K562 (cell line): ENCODE measurements around the gene MS4A1.

Experiments
- GABPB2 ChIP-seq: fragments of 250-450 bp; sonication (Bioruptor Pico); conservative IDR thresholded peaks from 2 replicates; pipeline ENCODE4 v1.5.1; 2021; ENCODE audit warnings: mild to moderate bottlenecking
- GATAD2A ChIP-seq: fragments of 450-650 bp; IDR thresholded peaks from 2 replicates; pipeline ENCODE4 v1.6.1; 2017
- HDAC1 ChIP-seq, 2 experiments: fragments of 450-650 bp; IDR thresholded peaks; 2 replicates each; pipeline ENCODE4 v1.6.1; 2016 to 2017; ENCODE audit warnings: inconsistent platforms in 1 of 2, mild to moderate bottlenecking in 1 of 2, moderate library complexity in 1 of 2
- JUND ChIP-seq, 2 experiments: IDR thresholded peaks; 2 replicates in 1 of 2; 3 replicates in 1 of 2; pipeline ENCODE4 v1.6.1; 2011; ENCODE audit warnings: borderline replicate concordance in 2 of 2, low read depth in 2 of 2, low read length in 2 of 2, improper control_type of control experiment in 1 of 2, missing biosample characterization in 1 of 2, missing genetic modification characterization in 1 of 2, missing genetic modification reagents in 1 of 2
- MNT ChIP-seq, 2 experiments: fragments of 450-650 bp; conservative IDR thresholded peaks; 2 replicates each; pipeline ENCODE4 v1.6.1; 2017; ENCODE audit warnings: mild to moderate bottlenecking in 2 of 2, moderate library complexity in 2 of 2
- MXI1 ChIP-seq: IDR thresholded peaks from 2 replicates; pipeline ENCODE4 v1.6.1; 2011; ENCODE audit warnings: low read depth, mild to moderate bottlenecking, improper control_type of control experiment, low read length
- PHF21A ChIP-seq: fragments of 450-650 bp; IDR thresholded peaks from 2 replicates; pipeline ENCODE4 v1.6.1; 2017; ENCODE audit warnings: low read depth, borderline replicate concordance
- POLR2A ChIP-seq: fragments of 450-650 bp; conservative IDR thresholded peaks from 2 replicates; pipeline ENCODE4 v1.6.1; 2016
- PRDM10 ChIP-seq: fragments of 450-650 bp; IDR thresholded peaks from 2 replicates; pipeline ENCODE4 v1.6.1; 2018; ENCODE audit not compliant: partially characterized antibody
- WHSC1 ChIP-seq: IDR thresholded peaks from one replicate; pipeline ENCODE4 v1.6.1; 2012; ENCODE audit warnings: low read length, control low read depth, inconsistent platforms
- ZC3H11A ChIP-seq: IDR thresholded peaks from 2 replicates; pipeline ENCODE4 v1.6.1; 2012; ENCODE audit warnings: low read depth, low read length, improper control_type of control experiment
- TF ChIP-seq, protein P1 (sequence below), 2 experiments: fragments of 450-650 bp; formaldehyde crosslinking in 1 of 2; IDR thresholded peaks; 2 replicates each; pipeline versions ENCODE4 v1.4.0 to v1.6.1; 2014 to 2020; ENCODE audit warnings: mild to moderate bottlenecking in 2 of 2, borderline replicate concordance in 1 of 2, low read depth in 1 of 2
- TF ChIP-seq, protein P2 (sequence below), 3 experiments: IDR thresholded peaks in 2 of 3; conservative IDR thresholded peaks in 1 of 3; 2 replicates each; pipeline ENCODE4 v1.5.1; 2011 to 2012; ENCODE audit warnings: low read length in 3 of 3, mild to moderate bottlenecking in 3 of 3, control low read depth in 2 of 3, improper control_type of control experiment in 1 of 3, inconsistent platforms in 1 of 3, low read depth in 1 of 3, mixed read lengths in 1 of 3, moderate library complexity in 1 of 3; ENCODE audit not compliant: insufficient read depth in 2 of 3

DNA sequence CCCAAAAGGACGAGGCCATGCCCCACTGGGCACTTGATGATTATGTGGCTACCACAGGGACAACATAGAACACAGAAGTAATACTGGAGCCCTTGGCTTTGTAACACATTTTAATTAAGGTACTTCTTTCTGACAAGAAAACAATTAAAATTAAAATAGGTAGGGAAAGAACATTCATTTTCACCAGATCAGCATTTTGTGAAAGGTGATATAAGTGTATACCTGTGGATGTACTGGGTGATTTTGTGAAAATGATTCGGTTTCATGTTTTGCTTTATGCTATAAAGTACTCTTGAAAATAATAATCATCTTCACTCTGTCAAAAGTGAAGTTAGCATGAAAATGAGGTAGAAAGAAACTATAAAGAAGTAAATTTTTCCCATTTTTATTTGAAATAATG, 37.8 kb downstream of the MS4A1 start:
- TF ChIP-seq, protein P1, sequence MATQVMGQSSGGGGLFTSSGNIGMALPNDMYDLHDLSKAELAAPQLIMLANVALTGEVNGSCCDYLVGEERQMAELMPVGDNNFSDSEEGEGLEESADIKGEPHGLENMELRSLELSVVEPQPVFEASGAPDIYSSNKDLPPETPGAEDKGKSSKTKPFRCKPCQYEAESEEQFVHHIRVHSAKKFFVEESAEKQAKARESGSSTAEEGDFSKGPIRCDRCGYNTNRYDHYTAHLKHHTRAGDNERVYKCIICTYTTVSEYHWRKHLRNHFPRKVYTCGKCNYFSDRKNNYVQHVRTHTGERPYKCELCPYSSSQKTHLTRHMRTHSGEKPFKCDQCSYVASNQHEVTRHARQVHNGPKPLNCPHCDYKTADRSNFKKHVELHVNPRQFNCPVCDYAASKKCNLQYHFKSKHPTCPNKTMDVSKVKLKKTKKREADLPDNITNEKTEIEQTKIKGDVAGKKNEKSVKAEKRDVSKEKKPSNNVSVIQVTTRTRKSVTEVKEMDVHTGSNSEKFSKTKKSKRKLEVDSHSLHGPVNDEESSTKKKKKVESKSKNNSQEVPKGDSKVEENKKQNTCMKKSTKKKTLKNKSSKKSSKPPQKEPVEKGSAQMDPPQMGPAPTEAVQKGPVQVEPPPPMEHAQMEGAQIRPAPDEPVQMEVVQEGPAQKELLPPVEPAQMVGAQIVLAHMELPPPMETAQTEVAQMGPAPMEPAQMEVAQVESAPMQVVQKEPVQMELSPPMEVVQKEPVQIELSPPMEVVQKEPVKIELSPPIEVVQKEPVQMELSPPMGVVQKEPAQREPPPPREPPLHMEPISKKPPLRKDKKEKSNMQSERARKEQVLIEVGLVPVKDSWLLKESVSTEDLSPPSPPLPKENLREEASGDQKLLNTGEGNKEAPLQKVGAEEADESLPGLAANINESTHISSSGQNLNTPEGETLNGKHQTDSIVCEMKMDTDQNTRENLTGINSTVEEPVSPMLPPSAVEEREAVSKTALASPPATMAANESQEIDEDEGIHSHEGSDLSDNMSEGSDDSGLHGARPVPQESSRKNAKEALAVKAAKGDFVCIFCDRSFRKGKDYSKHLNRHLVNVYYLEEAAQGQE (IDR thresholded peaks at IDR 0.05; ENCODE audit: borderline replicate concordance), result no peak
- TF ChIP-seq, protein P1 (CRISPR knock-in tag; IDR thresholded peaks at IDR 0.05; ENCODE audit: low read depth), result no peak
- TF ChIP-seq PHF21A (no peak), MXI1 (no peak), WHSC1 (no peak), GATAD2A (no peak), MNT (conservative IDR thresholded peaks at IDR 0.05) (no peak), GABPB2 (CRISPR knock-in tag) (no peak), POLR2A (no peak), ZC3H11A (no peak), HDAC1 (IDR thresholded peaks at IDR 0.05) (no peak), JUND (IDR thresholded peaks at IDR 0.05; ENCODE audit: borderline replicate concordance, low read depth, low read length) (no peak), JUND (tag; IDR thresholded peaks at IDR 0.05; ENCODE audit: borderline replicate concordance, low read depth, low read length) (no peak), PRDM10 (no peak)
- TF ChIP-seq, protein P2, sequence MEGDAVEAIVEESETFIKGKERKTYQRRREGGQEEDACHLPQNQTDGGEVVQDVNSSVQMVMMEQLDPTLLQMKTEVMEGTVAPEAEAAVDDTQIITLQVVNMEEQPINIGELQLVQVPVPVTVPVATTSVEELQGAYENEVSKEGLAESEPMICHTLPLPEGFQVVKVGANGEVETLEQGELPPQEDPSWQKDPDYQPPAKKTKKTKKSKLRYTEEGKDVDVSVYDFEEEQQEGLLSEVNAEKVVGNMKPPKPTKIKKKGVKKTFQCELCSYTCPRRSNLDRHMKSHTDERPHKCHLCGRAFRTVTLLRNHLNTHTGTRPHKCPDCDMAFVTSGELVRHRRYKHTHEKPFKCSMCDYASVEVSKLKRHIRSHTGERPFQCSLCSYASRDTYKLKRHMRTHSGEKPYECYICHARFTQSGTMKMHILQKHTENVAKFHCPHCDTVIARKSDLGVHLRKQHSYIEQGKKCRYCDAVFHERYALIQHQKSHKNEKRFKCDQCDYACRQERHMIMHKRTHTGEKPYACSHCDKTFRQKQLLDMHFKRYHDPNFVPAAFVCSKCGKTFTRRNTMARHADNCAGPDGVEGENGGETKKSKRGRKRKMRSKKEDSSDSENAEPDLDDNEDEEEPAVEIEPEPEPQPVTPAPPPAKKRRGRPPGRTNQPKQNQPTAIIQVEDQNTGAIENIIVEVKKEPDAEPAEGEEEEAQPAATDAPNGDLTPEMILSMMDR (IDR thresholded peaks at IDR 0.05 in 2 of 3, conservative IDR thresholded peaks at IDR 0.05 in 1 of 3; ENCODE audit: insufficient read depth in 2 of 3, low read depth in 1 of 3, low read length in 3 of 3), result no peak
